ENCODE results near the gene POLR1D. TPM values are rescaled to one million over a fixed set of nuclear protein-coding genes. Genes with fewer than 3 reads are reported as not detected.

The POLR1D gene
- total and polyA plus RNA-seq, 5 donors from 2014 or later = 150 to 239 (median 185) TPM

DNA sequence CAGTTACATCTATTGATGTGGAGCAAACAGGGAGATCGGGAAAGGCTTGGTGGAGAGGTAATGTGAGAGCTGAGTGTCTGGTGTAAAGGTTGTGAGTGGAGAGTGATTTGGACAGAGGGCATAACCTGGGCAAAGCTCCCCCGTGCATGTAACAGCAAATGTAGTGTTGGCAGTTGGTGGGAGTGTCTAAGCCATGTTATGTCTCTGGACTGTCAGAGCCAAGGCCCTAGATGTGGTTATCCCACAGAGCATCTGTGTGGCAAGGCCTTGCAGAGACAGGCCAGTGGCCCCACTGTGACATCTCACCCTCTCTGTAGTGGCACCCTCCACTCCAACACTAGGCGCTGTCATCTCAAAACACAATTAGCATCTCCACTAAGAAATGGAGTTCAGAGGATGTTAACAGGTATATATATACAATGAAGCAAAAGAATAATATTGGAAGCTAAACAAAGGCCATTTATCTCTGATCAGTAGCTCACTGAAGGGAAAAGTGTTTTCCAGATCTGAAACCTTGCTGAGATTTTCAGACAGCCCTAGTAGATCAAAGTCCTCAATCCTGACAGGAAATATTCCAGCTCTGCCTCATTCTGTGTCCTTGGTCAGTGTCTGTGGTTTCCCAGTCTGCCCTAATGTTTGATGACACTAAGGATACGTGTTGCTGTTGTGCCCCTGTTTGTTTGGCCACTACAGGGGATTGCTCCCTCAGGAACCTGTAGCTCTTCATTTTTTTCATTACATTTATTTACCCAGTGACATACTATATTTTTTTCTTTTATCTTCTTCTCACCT lies 20.2 kb downstream of the POLR1D start:
- Histone ChIP-seq H3K27me3 (ENCODE audit: control insufficient read depth, insufficient read depth, low read length) (no peaks in the 10 kb centered on the region), H3K27ac (ENCODE audit: insufficient read depth, low read length, poor library complexity, severe bottlenecking) (no peak overlapping the region), H3K4me3 (ENCODE audit: low read depth, low read length) (no peak overlapping the region), H3K36me3 (ENCODE audit: control insufficient read depth, insufficient read depth, low read length) (no peaks in the 10 kb centered on the region), H3K9me3 (ENCODE audit: control insufficient read depth in 2 of 2, low read length in 2 of 2) (no peaks in the 10 kb centered on the region), H3K4me1 (ENCODE audit: control insufficient read depth, insufficient read depth, low read length, poor library complexity, severe bottlenecking) (peaks cover 5% of the 10 kb centered on the region)
- Mint-ChIP-seq H3K4me1 (peaks cover 54 to 65% (median 57%) of the 10 kb centered on the region in 4 donors), H3K36me3 (peaks cover 20% of the 10 kb centered on the region), H3K27me3 (no peaks in the 10 kb centered on the region), H3K27ac (peak overlapping the region in 2 of 3 donors; percentile 26 to 79), H3K4me3 (no peak overlapping the region), H3K9me3 (peaks cover 0 to 2% (median 0%) of the 10 kb centered on the region in 7 donors)
- no peak for ATAC-seq (ENCODE audit: low read depth in 2 of 2)
- DNase-seq = no peak

DNA sequence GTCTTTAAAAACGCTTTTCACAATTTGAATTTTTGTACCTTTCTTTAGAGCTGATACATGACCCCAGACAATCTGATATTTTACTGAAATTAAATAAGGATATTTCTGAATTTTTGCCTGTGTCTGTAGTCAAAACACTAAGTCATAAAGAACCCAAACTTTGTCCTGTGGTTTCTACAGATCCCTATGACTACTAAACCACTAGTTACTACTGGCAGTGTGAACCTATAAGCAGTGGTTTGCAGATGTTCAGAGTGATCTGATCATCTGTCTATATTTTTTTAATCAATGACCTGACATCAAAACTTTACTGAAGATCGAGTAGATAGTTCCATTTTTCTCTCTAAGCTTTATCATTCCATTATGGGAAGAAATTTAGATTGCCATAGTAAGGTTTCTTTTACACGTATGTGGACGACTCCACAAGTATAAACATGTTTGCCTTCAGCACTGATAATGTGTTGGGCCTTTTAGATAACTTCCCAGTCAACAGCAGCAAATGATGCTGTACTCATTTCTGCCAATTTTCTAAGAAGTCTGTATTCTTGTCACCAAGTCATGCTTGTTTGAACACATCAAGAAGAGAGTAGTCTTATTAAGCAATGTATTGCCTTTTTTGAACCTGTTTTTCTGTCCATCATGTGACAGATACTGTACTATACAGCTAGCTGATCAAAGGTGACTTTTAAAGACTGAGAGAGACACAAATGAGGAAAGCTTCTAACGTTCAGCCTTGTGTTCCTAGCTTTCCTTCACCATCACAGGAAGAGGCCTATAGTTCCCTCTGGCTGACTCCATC lies 21.8 kb downstream of the POLR1D start:
- peaks cover 0 to 4% (median 0%) of the 10 kb centered on the region in 7 donors for H3K9me3 Mint-ChIP-seq
- peaks cover 46 to 55% (median 50%) of the 10 kb centered on the region in 4 donors for H3K4me1 Mint-ChIP-seq
- H3K27ac ChIP-seq (ENCODE audit: insufficient read depth, low read length, poor library complexity, severe bottlenecking) = no peak overlapping the region
- H3K36me3 ChIP-seq (ENCODE audit: control insufficient read depth, insufficient read depth, low read length) = peaks cover 6% of the 10 kb centered on the region
- no peak for DNase-seq
- no peaks in the 10 kb centered on the region for H3K27me3 ChIP-seq (ENCODE audit: control insufficient read depth, insufficient read depth, low read length)
- peaks cover 0 to 4% of the 10 kb centered on the region in 2 experiments for H3K9me3 ChIP-seq (ENCODE audit: control insufficient read depth in 2 of 2, low read length in 2 of 2)
- H3K36me3 Mint-ChIP-seq = peaks cover 21% of the 10 kb centered on the region
- H3K27me3 Mint-ChIP-seq = no peaks in the 10 kb centered on the region
- H3K4me3 Mint-ChIP-seq = no peak overlapping the region
- H3K27ac Mint-ChIP-seq = peak overlapping the region in 2 of 3 donors; percentile 45 to 79
- H3K4me3 ChIP-seq (ENCODE audit: low read depth, low read length) = no peak overlapping the region
- ATAC-seq (ENCODE audit: low read depth in 2 of 2) = no peak
- no peaks in the 10 kb centered on the region for H3K4me1 ChIP-seq (ENCODE audit: control insufficient read depth, insufficient read depth, low read length, poor library complexity, severe bottlenecking)

DNA sequence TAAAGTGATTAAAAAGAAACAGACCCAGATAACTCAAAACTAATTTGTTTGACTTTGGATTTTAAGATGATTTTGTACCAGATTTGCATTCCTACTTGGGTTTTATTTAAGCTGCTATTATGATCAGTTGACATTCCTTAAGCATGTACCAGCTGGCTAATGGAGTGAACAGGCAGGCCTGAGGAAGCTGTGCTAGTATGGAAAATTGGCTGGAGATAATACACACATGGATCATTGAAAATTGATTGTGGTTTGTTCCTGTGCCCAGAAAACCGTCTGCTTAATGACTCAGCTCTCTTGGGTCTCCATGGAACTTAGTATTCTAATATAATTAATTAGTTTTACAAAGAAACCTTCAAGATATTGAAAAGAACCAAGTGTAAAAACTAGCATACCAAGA lies 22.6 kb downstream of the POLR1D start:
- ATAC-seq (ENCODE audit: low read depth in 2 of 2) = no peak
- Histone ChIP-seq H3K9me3 (ENCODE audit: control insufficient read depth in 2 of 2, low read length in 2 of 2) (peaks cover 7 to 11% of the 10 kb centered on the region in 2 experiments), H3K4me1 (ENCODE audit: control insufficient read depth, insufficient read depth, low read length, poor library complexity, severe bottlenecking) (no peaks in the 10 kb centered on the region), H3K4me3 (ENCODE audit: low read depth, low read length) (no peak overlapping the region), H3K27ac (ENCODE audit: insufficient read depth, low read length, poor library complexity, severe bottlenecking) (no peak overlapping the region), H3K36me3 (ENCODE audit: control insufficient read depth, insufficient read depth, low read length) (peaks cover 14% of the 10 kb centered on the region), H3K27me3 (ENCODE audit: control insufficient read depth, insufficient read depth, low read length) (no peaks in the 10 kb centered on the region)
- H3K36me3 Mint-ChIP-seq = peaks cover 25% of the 10 kb centered on the region
- peaks cover 42 to 47% (median 44%) of the 10 kb centered on the region in 4 donors for H3K4me1 Mint-ChIP-seq
- no peak overlapping the region for H3K4me3 Mint-ChIP-seq
- H3K9me3 Mint-ChIP-seq = peaks cover 0 to 4% (median 0%) of the 10 kb centered on the region in 7 donors
- no peaks in the 10 kb centered on the region for H3K27me3 Mint-ChIP-seq
- no peak for DNase-seq
- H3K27ac Mint-ChIP-seq = no peak overlapping the region

DNA sequence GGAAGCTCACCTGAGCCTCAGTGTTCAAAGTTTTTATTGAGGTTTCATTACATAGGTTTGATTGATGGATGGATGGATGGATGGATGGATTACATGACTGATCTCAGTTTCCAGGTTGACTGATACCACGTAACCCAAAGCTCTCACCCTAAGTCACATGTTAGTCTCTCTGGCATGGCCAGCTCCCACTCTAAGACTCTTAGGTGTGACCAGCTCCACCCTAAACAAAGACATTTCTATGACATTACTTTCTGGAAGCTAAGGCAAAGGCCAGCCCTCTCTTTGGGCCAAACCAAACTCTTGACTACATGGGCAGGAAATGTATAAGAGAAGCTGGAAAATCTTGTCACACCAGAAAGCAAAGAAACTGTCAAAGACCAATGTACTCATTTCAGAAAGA lies 28.6 kb downstream of the POLR1D start:
- ATAC-seq (ENCODE audit: low read depth in 2 of 2) (no peak), DNase-seq (no peak)
- Mint-ChIP-seq H3K4me1 (peaks cover 7 to 17% (median 11%) of the 10 kb centered on the region in 4 donors), H3K9me3 (peaks cover 0 to 15% (median 5%) of the 10 kb centered on the region in 7 donors), H3K27me3 (no peaks in the 10 kb centered on the region), H3K4me3 (no peak overlapping the region), H3K27ac (no peak overlapping the region), H3K36me3 (peaks cover 55% of the 10 kb centered on the region)
- Histone ChIP-seq H3K27ac (ENCODE audit: insufficient read depth, low read length, poor library complexity, severe bottlenecking) (no peak overlapping the region), H3K36me3 (ENCODE audit: control insufficient read depth, insufficient read depth, low read length) (peaks cover 38% of the 10 kb centered on the region), H3K4me1 (ENCODE audit: control insufficient read depth, insufficient read depth, low read length, poor library complexity, severe bottlenecking) (no peaks in the 10 kb centered on the region), H3K4me3 (ENCODE audit: low read depth, low read length) (peak overlapping the region; percentile 14), H3K27me3 (ENCODE audit: control insufficient read depth, insufficient read depth, low read length) (no peaks in the 10 kb centered on the region), H3K9me3 (ENCODE audit: control insufficient read depth in 2 of 2, low read length in 2 of 2) (peaks cover 21 to 23% of the 10 kb centered on the region in 2 experiments)

DNA sequence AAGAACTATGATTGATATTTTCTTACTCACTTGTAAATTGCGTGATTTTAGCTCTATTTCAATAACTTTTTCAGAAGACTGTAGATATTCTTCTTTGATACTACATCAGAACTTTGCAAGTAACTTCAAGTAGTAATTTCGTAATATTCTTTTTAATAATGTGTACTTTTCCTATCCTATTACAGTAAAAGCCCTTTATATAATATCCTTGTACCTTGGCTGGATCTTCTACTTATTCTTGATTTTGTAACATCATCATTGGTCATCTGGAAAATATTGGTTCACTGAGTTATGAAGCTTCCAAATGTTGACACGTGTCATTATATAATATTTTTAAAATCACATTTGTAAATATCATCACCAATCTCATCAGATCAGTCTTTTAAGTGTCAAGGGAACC lies 32.4 kb downstream of the POLR1D start:
- H3K36me3 ChIP-seq (ENCODE audit: control insufficient read depth, insufficient read depth, low read length) = peaks cover 26% of the 10 kb centered on the region
- H3K9me3 Mint-ChIP-seq = peaks cover 0 to 12% (median 5%) of the 10 kb centered on the region in 7 donors
- H3K27ac ChIP-seq (ENCODE audit: insufficient read depth, low read length, poor library complexity, severe bottlenecking) = no peak overlapping the region
- peaks cover 35% of the 10 kb centered on the region for H3K36me3 Mint-ChIP-seq
- ATAC-seq (ENCODE audit: low read depth in 2 of 2) (no peak), DNase-seq (no peak)
- H3K27me3 ChIP-seq (ENCODE audit: control insufficient read depth, insufficient read depth, low read length) = no peaks in the 10 kb centered on the region
- H3K27ac Mint-ChIP-seq = no peak overlapping the region
- no peaks in the 10 kb centered on the region for H3K4me1 ChIP-seq (ENCODE audit: control insufficient read depth, insufficient read depth, low read length, poor library complexity, severe bottlenecking)
- H3K9me3 ChIP-seq (ENCODE audit: control insufficient read depth in 2 of 2, low read length in 2 of 2) = peaks cover 14 to 16% of the 10 kb centered on the region in 2 experiments
- H3K4me3 Mint-ChIP-seq = no peak overlapping the region
- H3K4me3 ChIP-seq (ENCODE audit: low read depth, low read length) = no peak overlapping the region
- H3K27me3 Mint-ChIP-seq = no peaks in the 10 kb centered on the region
- peaks cover 9 to 17% (median 11%) of the 10 kb centered on the region in 4 donors for H3K4me1 Mint-ChIP-seq

DNA sequence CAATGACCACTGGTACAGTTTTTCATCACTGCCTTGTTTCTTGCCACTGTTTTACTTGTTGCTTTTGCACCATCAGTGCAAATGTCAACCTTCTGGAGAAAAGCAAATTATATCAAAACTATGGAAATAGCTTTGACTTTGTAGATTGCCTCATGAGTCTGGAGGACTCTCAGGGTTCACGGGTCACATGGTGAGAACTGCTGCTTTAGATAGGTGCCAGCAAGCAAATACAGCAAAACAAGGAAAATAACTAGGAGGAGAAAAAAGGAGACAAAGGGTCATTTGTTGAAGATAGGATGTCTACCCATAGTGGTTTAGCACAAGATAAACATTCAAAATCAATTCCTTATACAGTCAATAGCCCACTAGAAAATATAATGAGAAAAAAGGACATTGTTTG lies 33.1 kb downstream of the POLR1D start:
- no peaks in the 10 kb centered on the region for H3K27me3 Mint-ChIP-seq
- Histone ChIP-seq H3K27ac (ENCODE audit: insufficient read depth, low read length, poor library complexity, severe bottlenecking) (no peak overlapping the region), H3K4me1 (ENCODE audit: control insufficient read depth, insufficient read depth, low read length, poor library complexity, severe bottlenecking) (no peaks in the 10 kb centered on the region), H3K4me3 (ENCODE audit: low read depth, low read length) (no peak overlapping the region), H3K36me3 (ENCODE audit: control insufficient read depth, insufficient read depth, low read length) (peaks cover 19% of the 10 kb centered on the region), H3K27me3 (ENCODE audit: control insufficient read depth, insufficient read depth, low read length) (no peaks in the 10 kb centered on the region), H3K9me3 (ENCODE audit: control insufficient read depth in 2 of 2, low read length in 2 of 2) (peaks cover 8 to 9% of the 10 kb centered on the region in 2 experiments)
- H3K4me1 Mint-ChIP-seq = peaks cover 10 to 18% (median 14%) of the 10 kb centered on the region in 4 donors
- no peak overlapping the region for H3K4me3 Mint-ChIP-seq
- DNase-seq (no peak), ATAC-seq (ENCODE audit: low read depth in 2 of 2) (no peak)
- H3K36me3 Mint-ChIP-seq = peaks cover 30% of the 10 kb centered on the region
- H3K27ac Mint-ChIP-seq = peak overlapping the region in 2 of 3 donors; percentile 23 to 81
- H3K9me3 Mint-ChIP-seq = peaks cover 0 to 7% (median 2%) of the 10 kb centered on the region in 7 donors

DNA sequence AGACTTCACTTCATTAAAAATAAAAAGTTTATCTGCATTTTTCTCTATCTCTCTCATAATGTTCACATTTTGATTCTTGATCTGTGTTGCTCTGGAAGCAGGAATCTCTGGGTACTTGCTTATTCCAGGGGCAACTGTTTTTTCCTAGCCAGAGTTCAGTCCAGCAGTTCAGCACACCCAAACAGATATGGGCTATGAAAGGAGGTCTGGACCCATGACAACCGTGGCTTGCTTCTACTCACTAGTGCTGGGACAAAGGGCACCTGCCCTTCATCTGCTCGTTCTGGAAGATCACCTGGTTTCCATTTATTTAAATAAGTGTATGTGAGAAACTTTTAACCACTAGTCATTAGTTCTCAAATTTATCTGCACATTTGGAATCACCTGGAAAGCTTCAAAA lies 36.0 kb downstream of the POLR1D start:
- ATAC-seq (ENCODE audit: low read depth in 2 of 2) (no peak), DNase-seq (no peak)
- Histone ChIP-seq H3K27ac (ENCODE audit: insufficient read depth, low read length, poor library complexity, severe bottlenecking) (no peak overlapping the region), H3K4me3 (ENCODE audit: low read depth, low read length) (no peak overlapping the region), H3K27me3 (ENCODE audit: control insufficient read depth, insufficient read depth, low read length) (no peaks in the 10 kb centered on the region), H3K4me1 (ENCODE audit: control insufficient read depth, insufficient read depth, low read length, poor library complexity, severe bottlenecking) (no peaks in the 10 kb centered on the region), H3K9me3 (ENCODE audit: control insufficient read depth in 2 of 2, low read length in 2 of 2) (no peaks in the 10 kb centered on the region), H3K36me3 (ENCODE audit: control insufficient read depth, insufficient read depth, low read length) (peaks cover 3% of the 10 kb centered on the region)
- Mint-ChIP-seq H3K4me1 (peaks cover 11 to 18% (median 13%) of the 10 kb centered on the region in 4 donors), H3K36me3 (peaks cover 7% of the 10 kb centered on the region), H3K9me3 (no peaks in the 10 kb centered on the region), H3K4me3 (no peak overlapping the region), H3K27ac (peak overlapping the region in 1 of 3 donors; percentile 24), H3K27me3 (no peaks in the 10 kb centered on the region)
